Stimulated activated memory B cell treated with anti-CD40 and anti-IgM and Interleukin-4, amounts not matched to agents 10 μg/mL and 1 μg/mL and 100 μg/mL, for 72 hours (primary cell): ENCODE data around the gene CBLIF.
"Not testable (repeated sequence)": the region's sequence is repeated elsewhere in the genome, so short reads cannot be mapped to it uniquely, and the experiment has no call there.

Experiments
- ATAC-seq: fragments of 150-1000 bp; cut with Tn5 transposase; 2 replicates; pipeline ENCODE4 v1.10.0; 2021
- H3K27ac Mint-ChIP-seq: one replicate; pipeline ENCODE4 v1.8.0; 2022; ENCODE audit warnings: mild to moderate bottlenecking, mixed read lengths
- H3K27me3 Mint-ChIP-seq: one replicate; pipeline ENCODE4 v1.8.0; 2022; ENCODE audit warnings: mixed read lengths
- H3K36me3 Mint-ChIP-seq: one replicate; pipeline ENCODE4 v1.8.0; 2022; ENCODE audit warnings: mixed read lengths
- H3K4me1 Mint-ChIP-seq: one replicate; pipeline ENCODE4 v1.8.0; 2022; ENCODE audit warnings: mixed read lengths
- H3K4me3 Mint-ChIP-seq: one replicate; pipeline ENCODE4 v1.8.0; 2022; ENCODE audit warnings: mild to moderate bottlenecking, moderate library complexity, mixed read lengths
- H3K9me3 Mint-ChIP-seq: one replicate; pipeline ENCODE4 v1.8.0; 2022; ENCODE audit warnings: mixed read lengths

Gene CBLIF

DNA sequence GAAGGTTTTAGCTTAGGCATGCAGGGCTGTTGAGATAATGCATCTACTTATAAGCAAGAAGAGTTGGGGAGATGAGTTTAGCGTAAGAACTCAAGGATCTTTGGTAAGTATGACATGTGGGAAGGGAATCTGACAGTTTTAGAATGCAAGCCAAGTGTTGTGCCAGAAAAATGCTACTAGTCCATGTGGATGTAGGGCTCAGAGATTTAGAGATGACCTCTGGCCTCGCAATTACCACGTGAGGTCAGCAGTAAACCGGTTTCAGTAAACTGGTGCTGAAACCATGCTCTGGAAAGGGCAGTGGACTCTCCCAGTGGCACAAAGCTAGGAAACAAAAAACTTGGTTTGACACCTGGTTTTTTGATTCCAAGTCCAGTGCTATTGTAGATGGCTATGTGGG lies 53.7 kb downstream of the CBLIF start:
- Mint-ChIP-seq H3K9me3 (no peaks in the 10 kb centered on the region), H3K27me3 (no peaks in the 10 kb centered on the region), H3K4me3 (no peak overlapping the region), H3K36me3 (peaks cover 76% of the 10 kb centered on the region), H3K4me1 (peaks cover 2% of the 10 kb centered on the region), H3K27ac (no peak overlapping the region)
- no peak for ATAC-seq

DNA sequence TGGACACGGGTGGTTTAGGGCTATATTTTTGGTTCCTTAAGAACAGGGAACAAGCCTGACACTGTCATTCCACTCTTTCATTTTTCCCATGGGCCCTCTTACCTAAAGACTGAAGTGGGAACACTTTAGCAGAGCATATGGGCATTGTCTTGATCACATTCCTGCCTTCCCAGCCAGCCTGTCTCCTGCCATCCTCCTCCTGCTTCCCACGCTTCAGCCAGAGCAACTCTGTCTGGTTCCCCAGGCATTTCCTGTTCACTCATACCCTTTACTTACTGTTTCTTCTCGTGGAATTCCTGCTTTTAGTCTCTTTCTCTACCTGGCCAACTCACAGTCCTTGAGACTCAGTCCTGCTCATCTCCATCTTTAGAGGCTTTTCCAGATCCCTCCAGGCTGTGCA lies 57.5 kb downstream of the CBLIF start:
- peaks cover 7% of the 10 kb centered on the region for H3K4me1 Mint-ChIP-seq
- no peak overlapping the region for H3K27ac Mint-ChIP-seq
- peaks cover 58% of the 10 kb centered on the region for H3K36me3 Mint-ChIP-seq
- no peaks in the 10 kb centered on the region for H3K27me3 Mint-ChIP-seq
- ATAC-seq, result no peak
- H3K4me3 Mint-ChIP-seq, result no peak overlapping the region
- H3K9me3 Mint-ChIP-seq, result no peaks in the 10 kb centered on the region

DNA sequence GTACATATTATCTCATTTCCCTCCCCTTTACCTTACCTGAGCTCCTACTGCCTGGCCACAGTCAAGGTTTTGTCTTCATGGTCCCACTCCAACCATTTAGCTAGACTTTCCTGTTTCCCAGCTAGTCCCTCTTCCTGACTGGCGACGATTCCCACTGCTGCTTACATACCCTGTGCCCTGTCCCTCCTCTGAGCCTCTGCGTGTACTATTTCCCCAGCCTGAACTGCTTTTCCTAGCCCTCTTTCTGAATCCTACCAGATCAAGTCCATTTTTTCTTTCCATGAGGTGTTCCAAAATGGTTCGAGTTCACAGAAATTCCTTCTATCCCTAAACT lies 58.1 kb downstream of the CBLIF start:
- peaks cover 7% of the 10 kb centered on the region for H3K4me1 Mint-ChIP-seq
- peaks cover 52% of the 10 kb centered on the region for H3K36me3 Mint-ChIP-seq
- no peak overlapping the region for H3K27ac Mint-ChIP-seq
- H3K4me3 Mint-ChIP-seq, result no peak overlapping the region
- H3K9me3 Mint-ChIP-seq, result no peaks in the 10 kb centered on the region
- no peaks in the 10 kb centered on the region for H3K27me3 Mint-ChIP-seq
- no peak for ATAC-seq

DNA sequence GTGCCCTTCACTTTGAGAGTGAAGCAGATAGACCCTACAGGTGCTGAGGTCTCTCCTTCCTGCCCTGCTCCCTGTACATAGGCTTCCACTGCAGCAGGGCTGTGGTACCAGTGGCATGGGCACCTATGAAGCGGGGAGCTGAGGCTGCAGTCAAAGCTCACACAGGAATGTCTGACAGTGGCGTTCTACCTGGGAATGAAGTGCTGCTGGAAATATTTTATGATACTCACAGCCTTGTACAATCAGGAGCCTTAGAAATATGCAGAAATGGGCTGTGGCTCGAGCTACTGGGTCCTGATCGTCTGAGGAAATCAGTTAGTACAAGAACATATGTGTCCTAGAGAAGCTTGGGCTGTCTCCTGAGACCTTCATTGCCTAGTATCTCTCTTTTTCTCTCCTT lies 59.5 kb downstream of the CBLIF start:
- ATAC-seq, result no peak
- Mint-ChIP-seq H3K4me3 (no peak overlapping the region), H3K9me3 (no peaks in the 10 kb centered on the region), H3K4me1 (peaks cover 7% of the 10 kb centered on the region), H3K27me3 (no peaks in the 10 kb centered on the region), H3K27ac (no peak overlapping the region), H3K36me3 (peaks cover 51% of the 10 kb centered on the region)

DNA sequence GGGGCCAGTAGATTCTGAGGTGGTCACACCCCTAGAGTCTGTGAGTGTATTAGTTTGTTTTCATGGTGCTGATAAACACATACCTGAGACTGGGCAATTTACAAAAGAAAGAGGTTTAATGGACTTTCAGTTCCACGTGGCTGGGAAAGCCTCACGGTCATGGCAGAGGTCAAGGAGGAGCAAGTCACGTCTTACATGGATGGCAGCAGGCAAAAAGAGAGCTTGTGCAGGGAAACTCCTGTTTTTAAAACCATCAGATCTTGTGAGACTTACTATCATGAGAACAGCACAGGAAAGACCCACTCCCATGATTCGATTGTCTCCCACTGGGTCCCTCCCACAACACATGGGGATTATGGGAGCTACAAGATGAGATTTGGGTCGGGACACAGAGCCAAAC lies 60.9 kb downstream of the CBLIF start:
- H3K4me3 Mint-ChIP-seq, H3K27ac Mint-ChIP-seq, H3K4me1 Mint-ChIP-seq, ATAC-seq, H3K27me3 Mint-ChIP-seq, H3K9me3 Mint-ChIP-seq: not testable (repeated sequence)
- H3K36me3 Mint-ChIP-seq, result peaks cover 57% of the 10 kb centered on the region

DNA sequence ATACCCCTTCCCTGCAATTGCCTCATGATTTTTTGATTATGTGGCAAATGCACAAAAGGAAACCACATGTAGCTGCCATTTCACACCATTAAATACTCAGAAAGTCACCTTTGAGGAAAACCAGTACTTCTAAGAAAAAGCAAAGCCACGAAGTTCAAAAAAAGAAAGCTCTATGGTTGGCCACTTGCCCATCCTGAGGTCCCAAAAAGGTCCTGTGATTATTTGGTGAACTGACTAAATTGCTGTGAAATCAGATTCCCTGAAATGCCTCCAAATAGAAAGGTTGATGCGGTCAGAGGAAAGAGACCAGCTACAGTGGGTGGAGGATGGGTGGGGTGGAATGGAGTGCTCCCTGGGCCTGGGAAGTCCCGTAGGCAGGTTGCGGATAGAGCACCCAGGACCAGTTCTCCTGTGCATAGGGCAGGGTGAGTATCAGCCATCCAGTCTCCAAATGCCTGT lies 61.6 kb downstream of the CBLIF start:
- H3K4me3 Mint-ChIP-seq, result no peak overlapping the region
- H3K27me3 Mint-ChIP-seq, result no peaks in the 10 kb centered on the region
- no peak for ATAC-seq
- H3K27ac Mint-ChIP-seq, result no peak overlapping the region
- H3K4me1 Mint-ChIP-seq, result peaks cover 7% of the 10 kb centered on the region
- H3K9me3 Mint-ChIP-seq, result no peaks in the 10 kb centered on the region
- peaks cover 51% of the 10 kb centered on the region for H3K36me3 Mint-ChIP-seq

DNA sequence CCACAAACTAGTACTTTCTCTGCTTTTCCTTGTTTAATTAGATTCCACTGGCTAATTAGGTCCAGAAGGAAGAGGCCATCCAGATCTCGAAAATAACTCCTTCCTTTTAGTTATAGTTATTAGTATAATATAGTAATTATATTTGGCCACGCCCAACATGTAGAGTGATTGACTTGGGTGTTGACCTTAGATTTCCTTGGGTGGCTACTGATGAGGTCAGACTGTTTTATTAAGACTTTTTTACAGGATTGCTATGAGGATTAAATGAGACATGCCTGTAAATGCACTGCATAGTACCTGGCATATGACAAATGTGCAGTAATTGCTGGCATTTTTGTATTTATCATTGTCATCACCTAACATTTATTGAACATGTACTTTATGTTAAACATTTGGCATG lies 63.2 kb downstream of the CBLIF start:
- Mint-ChIP-seq H3K27me3 (no peaks in the 10 kb centered on the region), H3K27ac (no peak overlapping the region), H3K36me3 (peaks cover 35% of the 10 kb centered on the region), H3K9me3 (no peaks in the 10 kb centered on the region), H3K4me1 (peaks cover 7% of the 10 kb centered on the region), H3K4me3 (no peak overlapping the region)
- ATAC-seq, result no peak

DNA sequence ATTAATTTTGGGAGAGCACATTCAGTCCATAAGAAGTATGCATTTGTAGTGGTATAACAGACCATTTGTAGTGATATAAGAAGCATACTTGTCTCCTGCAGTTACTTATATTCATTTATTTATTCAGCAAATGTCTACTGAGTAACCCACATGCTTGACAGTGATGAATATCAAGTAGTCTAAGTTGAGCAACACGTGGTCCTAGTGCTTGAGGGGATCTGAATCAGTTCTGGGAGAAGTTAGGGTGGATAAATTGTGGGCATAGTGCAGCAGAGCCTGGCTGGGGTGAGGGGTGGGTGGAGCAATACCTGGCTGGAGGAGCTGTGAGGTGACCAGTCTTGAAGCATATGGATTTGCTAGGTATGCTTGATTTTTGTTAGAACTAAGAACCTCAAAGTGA lies 65.8 kb downstream of the CBLIF start:
- no peak for ATAC-seq
- Mint-ChIP-seq H3K4me3 (no peak overlapping the region), H3K36me3 (peaks cover 40% of the 10 kb centered on the region), H3K4me1 (peaks cover 4% of the 10 kb centered on the region), H3K27ac (no peak overlapping the region), H3K27me3 (no peaks in the 10 kb centered on the region), H3K9me3 (no peaks in the 10 kb centered on the region)
